Common myeloid progenitor, CD34-positive (primary cell): ENCODE measurements around the gene MTMR3.

Experiments used
- CTCF ChIA-PET: fragments of 350-600 bp; sonication (Branson Sonifier 250); formaldehyde crosslinking; loops from one replicate; lab custom pipeline; 2021; ENCODE audit warnings: antibody characterized with exemption; lab: Charles Lee
- POLR2A ChIA-PET: fragments of 350-600 bp; sonication (Branson Sonifier 250); formaldehyde crosslinking; loops from one replicate; lab custom pipeline; 2021; ENCODE audit warnings: antibody characterized with exemption; lab: Charles Lee
- DNase-seq, 3 donors: peaks; one replicate each; pipeline versions ENCODE4 v3.0.0 to v3.0.0-alpha.2; 2013
- H3K27ac ChIP-seq, 2 experiments: 1 replicate in 1 of 2; 2 replicates in 1 of 2; pipeline ENCODE4 v1.7.0; 2013; ENCODE audit warnings: inconsistent platforms in 2 of 2, low read length in 2 of 2, mild to moderate bottlenecking in 2 of 2, low read depth in 1 of 2, moderate library complexity in 1 of 2; ENCODE audit not compliant: severe bottlenecking in 2 of 2, insufficient read depth in 1 of 2, poor library complexity in 1 of 2
- H3K27me3 ChIP-seq, 5 experiments: replicated peaks in 2 of 5; 1 replicate in 3 of 5; 2 replicates in 2 of 5; pipeline versions ENCODE4 v1.6.1 to v1.7.0; 2013; ENCODE audit warnings: low read length in 4 of 5, mild to moderate bottlenecking in 2 of 5, moderate library complexity in 2 of 5, inconsistent platforms in 1 of 5; ENCODE audit not compliant: insufficient read depth in 5 of 5, control insufficient read depth in 4 of 5
- H3K36me3 ChIP-seq, 4 experiments: 1 replicate in 2 of 4; 2 replicates in 2 of 4; pipeline versions ENCODE4 v1.6.1 to v1.7.0; 2013; ENCODE audit warnings: low read length in 3 of 4, control low read depth in 1 of 4, mild to moderate bottlenecking in 1 of 4; ENCODE audit not compliant: control insufficient read depth in 4 of 4, insufficient read depth in 4 of 4
- H3K4me1 ChIP-seq, 4 experiments: 1 replicate in 3 of 4; 2 replicates in 1 of 4; pipeline versions ENCODE4 v1.6.1 to v1.7.1; 2013; ENCODE audit warnings: low read length in 3 of 4, mild to moderate bottlenecking in 3 of 4, control low read depth in 1 of 4, inconsistent platforms in 1 of 4, moderate library complexity in 1 of 4; ENCODE audit not compliant: control insufficient read depth in 4 of 4, insufficient read depth in 4 of 4; ENCODE audit errors: control extremely low read depth in 1 of 4
- H3K4me3 ChIP-seq, 7 experiments: 1 replicate in 4 of 7; 2 replicates in 3 of 7; pipeline versions ENCODE4 v1.5.1 to v1.7.0; 2013; ENCODE audit warnings: mild to moderate bottlenecking in 7 of 7, low read length in 6 of 7, moderate library complexity in 6 of 7, inconsistent platforms in 2 of 7, low read depth in 2 of 7, control low read depth in 1 of 7; ENCODE audit not compliant: insufficient read depth in 4 of 7, control insufficient read depth in 1 of 7; ENCODE audit errors: extremely low read depth in 1 of 7
- H3K9me3 ChIP-seq, 5 experiments: 1 replicate in 4 of 5; 2 replicates in 1 of 5; pipeline versions ENCODE4 v1.6.1 to v1.7.1; 2013; ENCODE audit warnings: low read length in 4 of 5, mild to moderate bottlenecking in 2 of 5, inconsistent platforms in 1 of 5, low read depth in 1 of 5, moderate library complexity in 1 of 5; ENCODE audit not compliant: control insufficient read depth in 4 of 5, insufficient read depth in 2 of 5; ENCODE audit errors: control extremely low read depth in 1 of 5
- WGBS: methylation state at CpG from one replicate; pipeline ENCODE4 v1.1.5; 2013; ENCODE audit not compliant: insufficient coverage; 5-methylcytosine and 5-hydroxymethylcytosine counted together

Gene MTMR3

DNA sequence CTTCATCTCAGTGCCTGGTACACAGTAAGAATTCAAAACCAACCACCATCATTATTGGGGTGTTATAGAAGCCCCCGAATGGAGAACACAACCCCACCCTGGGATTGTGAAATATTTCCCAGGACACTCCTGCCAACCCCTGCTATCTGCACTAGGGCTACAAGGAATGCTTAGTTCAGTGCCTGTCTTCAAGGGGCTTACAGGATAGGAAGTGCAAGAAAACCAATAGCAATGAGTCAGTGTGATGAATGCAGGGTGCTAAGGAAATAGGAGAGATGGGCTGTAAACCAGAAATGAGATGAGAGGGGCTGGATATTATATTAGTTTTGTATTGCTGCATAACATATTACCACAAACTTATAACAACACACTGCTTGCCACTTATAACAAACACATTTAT, 43.9 kb upstream of the MTMR3 start:
- ChIA-PET CTCF (interaction anchor here (0.9 kb wide), 1 partner anchor 41 kb away, joined by 3 read pairs; no protein-coding TSS in a partner anchor), POLR2A (interaction anchor here (0.6 kb wide), 1 partner anchor 88 kb away, joined by 3 read pairs; no protein-coding TSS in a partner anchor)
- Histone ChIP-seq H3K27ac (peak overlapping the region; percentile 58 to 88), H3K4me3 (peak overlapping the region in 4 of 7 experiments; percentile 83 to 97 (median 90)), H3K27me3 (no peaks in the 10 kb centered on the region), H3K9me3 (no peaks in the 10 kb centered on the region), H3K36me3 (peaks cover 0 to 7% (median 3%) of the 10 kb centered on the region in 4 experiments), H3K4me1 (peaks cover 8 to 21% (median 14%) of the 10 kb centered on the region in 4 experiments)
- WGBS, result no CpG with 5 or more reads among the region's 1 CpG
- DNase-seq, result peak in 2 of 3 donors; percentile 4 to 13

DNA sequence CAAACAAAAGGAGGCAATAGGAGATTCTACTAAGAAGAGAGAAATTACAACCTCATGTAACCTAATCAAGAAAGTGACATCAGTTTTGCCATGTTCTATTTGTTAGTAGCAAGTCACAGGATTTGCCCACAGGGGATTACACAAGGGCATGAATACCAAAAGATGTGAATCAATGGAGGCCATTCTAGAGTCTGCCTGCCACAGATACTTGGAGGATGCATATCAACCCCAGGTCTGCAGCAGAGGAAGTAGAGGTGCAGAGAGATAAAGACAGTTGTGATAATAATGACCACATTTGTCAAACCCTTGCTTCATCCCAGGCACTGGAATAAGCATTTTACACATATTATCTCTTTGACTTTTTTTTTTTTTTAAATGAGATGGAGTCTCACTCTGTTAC, 42.5 kb upstream of the MTMR3 start:
- CTCF ChIA-PET, result interaction anchor here (1.3 kb wide), 1 partner anchor 167 kb away, joined by 3 read pairs; no protein-coding TSS in a partner anchor
- POLR2A ChIA-PET, result no interaction called here
- peak; percentile 50 to 83 (median 69) for DNase-seq
- Histone ChIP-seq H3K36me3 (peaks cover 0 to 3% (median 0%) of the 10 kb centered on the region in 4 experiments), H3K4me1 (peaks cover 8 to 21% (median 14%) of the 10 kb centered on the region in 4 experiments), H3K9me3 (no peaks in the 10 kb centered on the region), H3K4me3 (no peak overlapping the region), H3K27ac (no peak overlapping the region), H3K27me3 (no peaks in the 10 kb centered on the region)

DNA sequence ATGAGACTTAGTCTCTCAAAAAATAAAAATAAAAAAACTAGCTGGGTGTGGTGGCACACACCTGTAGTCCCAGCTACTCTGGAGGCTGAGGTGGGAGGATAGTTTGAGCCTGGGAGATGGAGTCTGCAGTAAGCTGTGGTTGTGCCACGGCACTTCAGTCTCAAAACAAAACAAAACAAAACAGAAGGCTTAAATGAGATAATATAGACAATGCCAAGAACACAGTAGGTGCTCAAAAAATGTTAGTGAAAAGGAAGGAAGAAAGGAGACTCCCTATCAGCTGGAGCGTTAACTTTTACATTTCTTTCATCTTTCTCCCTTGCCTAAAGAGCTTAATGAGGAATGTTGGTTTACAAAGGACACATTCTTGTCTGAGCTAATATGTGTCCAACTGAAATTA, 40.8 kb upstream of the MTMR3 start:
- H3K27ac ChIP-seq, result no peak overlapping the region

GRCh38 chr22:29842740-29843139, 40.2 kb upstream of the MTMR3 start:
- H3K9me3 ChIP-seq, result peaks cover 0 to 7% (median 0%) of the 10 kb centered on the region in 5 experiments
- H3K36me3 ChIP-seq, result no peaks in the 10 kb centered on the region
- POLR2A ChIA-PET, result no interaction called here
- WGBS, result 93% methylated on average over 2 of the region's 2 CpGs
- DNase-seq, result no peak
- H3K27me3 ChIP-seq, result no peaks in the 10 kb centered on the region
- no peak overlapping the region for H3K27ac ChIP-seq
- H3K4me3 ChIP-seq, result no peak overlapping the region
- CTCF ChIA-PET, result no interaction called here
- peaks cover 4 to 11% (median 7%) of the 10 kb centered on the region in 4 experiments for H3K4me1 ChIP-seq

More for the DNA sequence above, 40.8 kb upstream of the MTMR3 start:
- CTCF ChIA-PET, result no interaction called here
- Histone ChIP-seq H3K27me3 (no peaks in the 10 kb centered on the region), H3K9me3 (peaks cover 0 to 7% (median 0%) of the 10 kb centered on the region in 5 experiments), H3K4me3 (no peak overlapping the region), H3K36me3 (no peaks in the 10 kb centered on the region), H3K4me1 (peaks cover 8 to 17% (median 12%) of the 10 kb centered on the region in 4 experiments)
- POLR2A ChIA-PET, result no interaction called here
- no peak for DNase-seq
- no CpG with 5 or more reads among the region's 2 CpGs for WGBS

DNA sequence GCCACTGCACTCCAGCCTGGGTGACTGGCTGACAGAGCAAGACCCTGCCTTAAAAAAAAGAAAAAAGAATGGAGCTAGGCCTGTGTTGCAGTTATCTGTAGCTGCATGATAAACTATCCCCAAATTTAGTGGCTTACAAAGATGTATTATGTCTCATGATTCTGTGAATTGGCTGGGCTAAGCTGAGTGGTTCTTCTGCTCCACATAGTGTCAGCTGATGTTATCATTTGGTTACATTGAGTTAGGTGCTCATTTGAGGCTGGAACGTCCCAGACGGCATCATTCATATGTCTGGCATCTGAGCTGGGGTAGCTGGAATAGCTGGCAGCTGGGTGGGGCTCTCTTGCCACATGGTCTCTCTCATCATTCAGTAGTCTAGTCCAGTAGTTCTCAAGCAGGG, 36.7 kb upstream of the MTMR3 start:
- no peaks in the 10 kb centered on the region for H3K4me1 ChIP-seq
- POLR2A ChIA-PET, result interaction anchor here (0.6 kb wide), 1 partner anchor 267 kb away, joined by 4 read pairs; no protein-coding TSS in a partner anchor
- peaks cover 0 to 2% (median 0%) of the 10 kb centered on the region in 5 experiments for H3K27me3 ChIP-seq
- 100% methylated on average over 2 of the region's 2 CpGs for WGBS
- DNase-seq, result no peak
- H3K4me3 ChIP-seq, result no peak overlapping the region
- no peak overlapping the region for H3K27ac ChIP-seq
- H3K36me3 ChIP-seq, result no peaks in the 10 kb centered on the region
- CTCF ChIA-PET, result interaction anchor here (1.2 to 1.8 kb wide), 3 partner anchors 9 to 159 kb away, joined by 4 to 5 read pairs (median 5); no protein-coding TSS in a partner anchor
- H3K9me3 ChIP-seq, result peaks cover 0 to 7% (median 0%) of the 10 kb centered on the region in 5 experiments

- Histone ChIP-seq H3K4me3 (no peak overlapping the region), H3K4me1 (no peaks in the 10 kb centered on the region), H3K9me3 (peaks cover 0 to 7% (median 0%) of the 10 kb centered on the region in 5 experiments), H3K36me3 (no peaks in the 10 kb centered on the region), H3K27me3 (peaks cover 0 to 2% (median 0%) of the 10 kb centered on the region in 5 experiments), H3K27ac (no peak overlapping the region)
- no peak for DNase-seq
- 81% methylated on average over 2 of the region's 3 CpGs for WGBS
- CTCF ChIA-PET, result no interaction called here
- POLR2A ChIA-PET, result no interaction called here
Measured at GRCh38 chr22:29848111-29848510, 34.9 kb upstream of the MTMR3 start.

- no peak for DNase-seq
- Histone ChIP-seq H3K9me3 (no peaks in the 10 kb centered on the region), H3K4me3 (no peak overlapping the region), H3K27ac (no peak overlapping the region), H3K4me1 (no peaks in the 10 kb centered on the region), H3K36me3 (no peaks in the 10 kb centered on the region), H3K27me3 (peaks cover 0 to 2% (median 0%) of the 10 kb centered on the region in 5 experiments)
- POLR2A ChIA-PET, result no interaction called here
- 100% methylated on average over 3 of the region's 3 CpGs for WGBS
- CTCF ChIA-PET, result interaction anchor here (1.3 kb wide), 1 partner anchor 8 kb away, joined by 4 read pairs; no protein-coding TSS in a partner anchor
Measured at GRCh38 chr22:29854432-29854831, 28.5 kb upstream of the MTMR3 start.
